ENCODE measurements around the gene TLE4. TPM values are rescaled to one million over a fixed set of nuclear protein-coding genes. Genes with fewer than 3 reads are reported as not detected.
A peak's percentile ranks its signal among the peaks of the same experiment; 100 is the strongest.

The TLE4 gene
- polyA plus RNA-seq, 2 of the 4 experiments (the other 2 are of a cell fraction): 14.3 to 23.1 TPM

DNA sequence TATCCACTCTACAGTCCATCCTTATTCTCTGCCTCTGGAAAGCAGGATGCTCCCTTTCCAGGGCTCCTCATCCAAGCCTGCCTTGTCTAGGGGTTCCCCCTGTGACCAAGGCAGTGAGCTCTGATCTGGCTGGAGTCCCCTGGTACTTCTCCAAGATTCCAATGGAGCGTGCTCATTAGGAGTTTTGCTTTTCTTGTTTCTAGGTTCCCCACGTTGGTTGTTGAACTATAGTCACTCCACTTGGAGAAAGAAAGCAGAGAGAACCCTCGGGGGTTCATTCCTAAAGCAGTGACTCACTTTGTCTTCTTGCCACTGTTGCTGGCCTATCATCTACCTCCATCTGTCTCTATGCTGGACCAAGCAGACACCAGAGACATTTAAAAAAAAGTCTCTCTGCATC, 192.6 kb downstream of the TLE4 start:
- no peak for TF ChIP-seq ZC3H11A (IDR thresholded peaks at IDR 0.05)
- TF ChIP-seq FOSL2 (IDR thresholded peaks at IDR 0.05): no peak
- TF ChIP-seq FOSL2 (CRISPR knock-in tag; IDR thresholded peaks at IDR 0.05): peak; percentile 11; the same call in 1 of the 2 replicates
- POLR2A ChIA-PET: no interaction called here
- H3K4me2 ChIP-seq: 0 out of 3 replicates have a peak overlapping the region, but pooled peaks have one; percentile 22
- WGBS (ENCODE audit: missing lambda C conversion rate): 21% methylated on average over 3 of the region's 3 CpGs
- H3K27ac ChIP-seq: no peak overlapping the region
- FAIRE-seq (peak; percentile 28), DNase-seq (ENCODE audit: low read depth in 1 of 2, low spot score in 1 of 2) (peak; percentile 16 to 31), ATAC-seq (peak; percentile 78 to 85)
- no peak overlapping the region for H3K4me3 ChIP-seq
- no peaks in the 10 kb centered on the region for H3K9me3 ChIP-seq
- CTCF ChIA-PET: interaction anchor here (0.6 kb wide), 1 partner anchor 1236 kb away, joined by 3 read pairs; no protein-coding TSS in a partner anchor
- no peaks in the 10 kb centered on the region for H3K4me1 ChIP-seq

DNA sequence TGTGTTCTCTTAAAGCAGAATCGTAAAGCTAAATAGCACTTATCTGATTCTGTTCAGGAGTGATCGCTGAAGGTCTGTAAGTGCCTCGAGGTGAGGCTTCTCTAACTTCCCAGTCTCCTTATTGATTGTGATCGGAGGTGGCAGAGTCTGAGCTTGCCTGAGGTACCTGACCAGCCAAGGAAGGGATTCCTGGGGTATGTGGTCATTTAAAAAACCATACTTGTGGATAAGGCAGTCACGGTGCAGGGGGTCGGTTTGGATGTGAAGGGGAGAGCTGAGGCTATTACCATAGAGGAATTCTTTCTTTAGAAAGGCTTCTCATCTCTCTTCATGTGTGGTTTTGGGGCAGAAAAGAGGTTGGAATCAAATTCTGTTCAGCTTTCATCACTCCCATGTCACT, 193.7 kb downstream of the TLE4 start:
- no peak for DNase-seq (ENCODE audit: low read depth in 1 of 2, low spot score in 1 of 2)
- ChIA-PET POLR2A (no interaction called here), CTCF (interaction anchor here (0.8 kb wide), 1 partner anchor 949 kb away, joined by 3 read pairs; no protein-coding TSS in a partner anchor)
- Histone ChIP-seq H3K4me2 (no peak overlapping the region), H3K9me3 (no peaks in the 10 kb centered on the region), H3K4me3 (no peak overlapping the region), H3K4me1 (no peaks in the 10 kb centered on the region), H3K27ac (no peak overlapping the region)
- TF ChIP-seq NPAS2 (CRISPR knock-in tag; IDR thresholded peaks at IDR 0.05; ENCODE audit: borderline replicate concordance) (no peak), GATA3 (IDR thresholded peaks at IDR 0.05; ENCODE audit: borderline replicate concordance) (no peak), SMC3 (IDR thresholded peaks at IDR 0.05) (no peak), ZFP36 (IDR thresholded peaks at IDR 0.05; ENCODE audit: borderline replicate concordance, partially characterized antibody) (no peak), ZSCAN20 (CRISPR knock-in tag; IDR thresholded peaks at IDR 0.05) (no peak), PHF8 (IDR thresholded peaks at IDR 0.05; ENCODE audit: borderline replicate concordance, low read depth) (no peak)
- TF ChIP-seq, protein P1, sequence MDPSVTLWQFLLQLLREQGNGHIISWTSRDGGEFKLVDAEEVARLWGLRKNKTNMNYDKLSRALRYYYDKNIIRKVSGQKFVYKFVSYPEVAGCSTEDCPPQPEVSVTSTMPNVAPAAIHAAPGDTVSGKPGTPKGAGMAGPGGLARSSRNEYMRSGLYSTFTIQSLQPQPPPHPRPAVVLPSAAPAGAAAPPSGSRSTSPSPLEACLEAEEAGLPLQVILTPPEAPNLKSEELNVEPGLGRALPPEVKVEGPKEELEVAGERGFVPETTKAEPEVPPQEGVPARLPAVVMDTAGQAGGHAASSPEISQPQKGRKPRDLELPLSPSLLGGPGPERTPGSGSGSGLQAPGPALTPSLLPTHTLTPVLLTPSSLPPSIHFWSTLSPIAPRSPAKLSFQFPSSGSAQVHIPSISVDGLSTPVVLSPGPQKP (IDR thresholded peaks at IDR 0.05; ENCODE audit: low read depth, low read length): no peak
- TF ChIP-seq, protein P2, sequence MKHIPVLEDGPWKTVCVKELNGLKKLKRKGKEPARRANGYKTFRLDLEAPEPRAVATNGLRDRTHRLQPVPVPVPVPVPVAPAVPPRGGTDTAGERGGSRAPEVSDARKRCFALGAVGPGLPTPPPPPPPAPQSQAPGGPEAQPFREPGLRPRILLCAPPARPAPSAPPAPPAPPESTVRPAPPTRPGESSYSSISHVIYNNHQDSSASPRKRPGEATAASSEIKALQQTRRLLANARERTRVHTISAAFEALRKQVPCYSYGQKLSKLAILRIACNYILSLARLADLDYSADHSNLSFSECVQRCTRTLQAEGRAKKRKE (CRISPR knock-in tag; IDR thresholded peaks at IDR 0.05; ENCODE audit: low read depth): no peak
- FAIRE-seq: no peak
- 41% methylated on average over 6 of the region's 6 CpGs for WGBS (ENCODE audit: missing lambda C conversion rate)
- ATAC-seq: no peak

DNA sequence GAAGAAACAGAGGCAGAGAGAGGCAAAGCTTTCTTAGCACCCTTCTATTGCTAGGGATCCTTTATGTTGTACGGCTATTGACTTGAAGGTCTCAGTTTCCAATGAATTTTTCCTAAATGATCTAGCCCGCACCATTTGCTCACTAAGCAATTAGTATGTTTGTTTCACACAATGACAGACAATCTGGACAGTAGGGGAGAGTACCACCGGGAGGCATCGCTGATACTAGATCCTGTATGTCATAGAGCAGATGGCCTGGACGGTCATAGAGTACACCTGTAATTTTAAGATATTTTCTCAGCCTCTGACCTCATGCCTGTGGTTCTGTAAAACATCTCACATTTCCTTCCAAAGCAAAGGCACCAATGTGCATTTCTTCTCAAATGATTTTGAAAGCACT, 194.3 kb downstream of the TLE4 start:
- CTCF ChIA-PET: no interaction called here
- Histone ChIP-seq H3K9me3 (no peaks in the 10 kb centered on the region), H3K4me1 (no peaks in the 10 kb centered on the region), H3K27ac (no peak overlapping the region), H3K4me2 (no peak overlapping the region), H3K4me3 (no peak overlapping the region)
- no peak for ATAC-seq
- no peak for DNase-seq (ENCODE audit: low read depth in 1 of 2, low spot score in 1 of 2)
- POLR2A ChIA-PET: no interaction called here
- WGBS (ENCODE audit: missing lambda C conversion rate): 64% methylated on average over 5 of the region's 5 CpGs
- no peak for FAIRE-seq
- no peak for TF ChIP-seq MAZ (IDR thresholded peaks at IDR 0.05; ENCODE audit: borderline replicate concordance, low read depth, low read length)
- no peak for TF ChIP-seq ZC3H11A (IDR thresholded peaks at IDR 0.05)
- TF ChIP-seq ZNF302 (CRISPR knock-in tag; IDR thresholded peaks at IDR 0.05): no peak
- TF ChIP-seq KDM5A (IDR thresholded peaks at IDR 0.05): no peak
- no peak for TF ChIP-seq NFE2L2 (conservative IDR thresholded peaks at IDR 0.05; ENCODE audit: low read length)
- TF ChIP-seq, protein P3, sequence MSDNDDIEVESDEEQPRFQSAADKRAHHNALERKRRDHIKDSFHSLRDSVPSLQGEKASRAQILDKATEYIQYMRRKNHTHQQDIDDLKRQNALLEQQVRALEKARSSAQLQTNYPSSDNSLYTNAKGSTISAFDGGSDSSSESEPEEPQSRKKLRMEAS (IDR thresholded peaks at IDR 0.05): no peak
- no peak for TF ChIP-seq JUNB (IDR thresholded peaks at IDR 0.05)
- no peak for TF ChIP-seq EHF (CRISPR knock-in tag; IDR thresholded peaks at IDR 0.05)
- TF ChIP-seq, protein P4, sequence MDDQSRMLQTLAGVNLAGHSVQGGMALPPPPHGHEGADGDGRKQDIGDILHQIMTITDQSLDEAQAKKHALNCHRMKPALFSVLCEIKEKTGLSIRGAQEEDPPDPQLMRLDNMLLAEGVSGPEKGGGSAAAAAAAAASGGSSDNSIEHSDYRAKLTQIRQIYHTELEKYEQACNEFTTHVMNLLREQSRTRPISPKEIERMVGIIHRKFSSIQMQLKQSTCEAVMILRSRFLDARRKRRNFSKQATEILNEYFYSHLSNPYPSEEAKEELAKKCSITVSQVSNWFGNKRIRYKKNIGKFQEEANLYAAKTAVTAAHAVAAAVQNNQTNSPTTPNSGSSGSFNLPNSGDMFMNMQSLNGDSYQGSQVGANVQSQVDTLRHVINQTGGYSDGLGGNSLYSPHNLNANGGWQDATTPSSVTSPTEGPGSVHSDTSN (IDR thresholded peaks at IDR 0.05): no peak
- no peak for TF ChIP-seq SMC3 (IDR thresholded peaks at IDR 0.05)
- no peak for TF ChIP-seq PHF8 (IDR thresholded peaks at IDR 0.05; ENCODE audit: borderline replicate concordance, low read depth)
- TF ChIP-seq, protein P2 (CRISPR knock-in tag; IDR thresholded peaks at IDR 0.05; ENCODE audit: low read depth): no peak
- TF ChIP-seq RFX5 (IDR thresholded peaks at IDR 0.05): no peak
- no peak for TF ChIP-seq POLR2A (IDR thresholded peaks at IDR 0.05; ENCODE audit: low read length)
- TF ChIP-seq TP53 (CRISPR knock-in tag; IDR thresholded peaks at IDR 0.05): no peak

All from A549 (cell line).